Measurements from ENCODE around the gene CTCFL. TPM values are rescaled to one million over a fixed set of nuclear protein-coding genes. Genes with fewer than 3 reads are reported as not detected.

CTCFL gene
- total and polyA plus RNA-seq, 2 donors (not counting 3 experiments of a cell fraction or from before 2014, with no cell fraction given) = not detected

GRCh38 chr20:57462781-57463180 is 62.2 kb downstream of the CTCFL start:
- no peaks in the 10 kb centered on the region for H3K79me2 ChIP-seq (ENCODE audit: control insufficient read depth, insufficient read depth, low read length)
- BruUV-seq (replicated peaks) = no TSS peak
- no peaks in the 10 kb centered on the region for H3K27me3 ChIP-seq (ENCODE audit: control insufficient read depth in 2 of 2, insufficient read depth in 2 of 2, low read length in 2 of 2)
- H3K27ac ChIP-seq (ENCODE audit: insufficient read depth, low read depth, low read length) = no peak overlapping the region
- intact Hi-C loops (cut with micrococcal nuclease) (no loop called here), dilution Hi-C loops (cut with MboI; ENCODE audit: extremely low pct_ligation_motif_present, low sequenced_read_pairs) (no loop called here)
- no peaks in the 10 kb centered on the region for H3K9me3 ChIP-seq (replicated peaks; ENCODE audit: control insufficient read depth, insufficient read depth, low read length)
- H3K36me3 ChIP-seq (ENCODE audit: control insufficient read depth in 2 of 2, extremely low read depth in 1 of 2, insufficient read depth in 2 of 2, low read length in 2 of 2) = no peaks in the 10 kb centered on the region
- ChIA-PET CTCF (no interaction called here), POLR2A (no interaction called here)
- H3K4me1 ChIP-seq (ENCODE audit: control insufficient read depth, extremely low read depth, insufficient read depth, low read length) = no peaks in the 10 kb centered on the region
- no peak overlapping the region for H3K9ac ChIP-seq (replicated peaks; ENCODE audit: extremely low read depth, insufficient read depth, low read length)
- no peak overlapping the region for H3K4me3 ChIP-seq (replicated peaks in 1 of 3; ENCODE audit: insufficient read depth in 1 of 3, low read depth in 1 of 3, low read length in 3 of 3)
- H3K9me1 ChIP-seq (replicated peaks; ENCODE audit: control insufficient read depth, extremely low read depth, insufficient read depth, low read length) = no peaks in the 10 kb centered on the region
- no peak overlapping the region for H3K4me2 ChIP-seq (ENCODE audit: insufficient read depth, low read length)
- DNase-seq (ENCODE audit: low read depth, low spot score) = no peak
- H4K20me1 ChIP-seq (replicated peaks; ENCODE audit: control insufficient read depth, extremely low read depth, insufficient read depth, low read length) = no peaks in the 10 kb centered on the region
- no peak for TF ChIP-seq MYC (IDR thresholded peaks at IDR 0.05; ENCODE audit: low read depth, low read length)
- TF ChIP-seq POLR2AphosphoS5 (IDR thresholded peaks at IDR 0.05; ENCODE audit: insufficient read depth, low read depth, low read length) = no peak
- TF ChIP-seq FOS (IDR thresholded peaks at IDR 0.05; ENCODE audit: borderline replicate concordance, insufficient read depth, low read length) = no peak
- TF ChIP-seq, protein P1, sequence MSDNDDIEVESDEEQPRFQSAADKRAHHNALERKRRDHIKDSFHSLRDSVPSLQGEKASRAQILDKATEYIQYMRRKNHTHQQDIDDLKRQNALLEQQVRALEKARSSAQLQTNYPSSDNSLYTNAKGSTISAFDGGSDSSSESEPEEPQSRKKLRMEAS (IDR thresholded peaks at IDR 0.05; ENCODE audit: insufficient read depth, insufficient read length) = no peak
- no peak for TF ChIP-seq EZH2 (IDR thresholded peaks at IDR 0.05; ENCODE audit: borderline replicate concordance, low read depth, low read length, severe bottlenecking)
- TF ChIP-seq CTCF (IDR thresholded peaks at IDR 0.05; ENCODE audit: extremely low read depth in 1 of 2, insufficient read depth in 1 of 2, low read depth in 1 of 2, low read length in 2 of 2) = no peak
- TF ChIP-seq JUN (IDR thresholded peaks at IDR 0.05; ENCODE audit: borderline replicate concordance, insufficient read depth, insufficient read length, low read depth) = no peak
- no peak for TF ChIP-seq GATA2 (IDR thresholded peaks at IDR 0.05; ENCODE audit: insufficient read depth, insufficient read length, low read depth, low read length)
- TF ChIP-seq POLR2A (IDR thresholded peaks at IDR 0.05; ENCODE audit: low read depth, low read length) = no peak
- FAIRE-seq = no peak
- H2AFZ ChIP-seq (ENCODE audit: low read depth, low read length) = no peak overlapping the region

All from endothelial cell of umbilical vein (primary cell).